Fibroblast of skin of abdomen (primary cell): ENCODE results near the gene POLG. TPM values are rescaled to one million over a fixed set of nuclear protein-coding genes. Genes with fewer than 3 reads are reported as not detected.

ENCODE experiments used
- DNase-seq: peaks from one replicate; pipeline ENCODE4 v3.0.0-alpha.2; 2013
- polyA plus RNA-seq, 2 experiments: library from polyadenylated mRNA; unstranded; fragments of 120-200 nt; gene quantifications; one replicate each; pipeline ENCODE4 v1.2.1, GENCODE V29; 2013; ENCODE audit not compliant: insufficient read length in 2 of 2

Gene POLG
- polyA plus RNA-seq (2013, experiment 1 of 2; ENCODE audit: insufficient read length): 41.7 TPM
- polyA plus RNA-seq (2013, experiment 2 of 2; ENCODE audit: insufficient read length): 42.3 TPM

DNA sequence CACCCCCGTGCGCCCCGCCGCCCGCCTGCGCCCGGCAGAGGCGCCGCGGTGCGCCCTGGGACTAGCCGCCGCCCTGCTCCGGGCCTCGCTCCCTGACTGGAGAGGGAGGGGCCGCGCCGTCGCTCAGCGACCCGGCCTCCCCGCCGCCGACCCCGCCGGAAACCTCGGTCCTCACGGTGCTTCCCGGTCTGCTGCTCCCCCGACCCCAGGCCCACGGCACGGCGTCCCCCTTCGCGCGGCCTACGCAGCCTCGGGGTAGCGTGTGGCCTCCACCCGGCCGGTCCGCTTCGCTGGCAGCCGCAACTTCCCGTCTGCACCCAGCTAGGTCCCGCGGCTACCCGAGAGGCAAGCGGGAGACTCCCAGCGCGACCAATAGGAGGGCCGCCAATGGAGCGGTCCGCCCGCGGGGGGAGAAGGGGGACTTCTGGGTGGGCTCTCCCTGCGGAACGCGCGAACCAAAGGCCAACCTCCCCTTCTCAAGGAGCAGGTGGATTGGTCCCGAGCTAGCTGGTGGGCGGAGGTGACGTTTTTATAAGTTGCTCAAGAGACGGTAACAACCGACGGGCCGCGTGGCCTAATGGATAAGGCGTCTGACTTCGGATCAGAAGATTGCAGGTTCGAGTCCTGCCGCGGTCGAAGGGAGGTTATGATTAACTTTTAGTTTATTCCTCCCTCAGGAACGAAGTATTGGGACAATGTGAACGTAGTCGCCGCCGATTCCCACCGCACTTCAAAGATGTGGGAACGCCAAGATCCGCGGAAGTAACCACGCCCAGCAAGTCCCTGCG, at the start of gene POLG:
TSS of gene POLG (minus strand) at position 315 of the 788 bp plus-strand sequence. CDS start 1,070 bp downstream, outside the sequence.
- DNase-seq: peak; percentile 99

DNA sequence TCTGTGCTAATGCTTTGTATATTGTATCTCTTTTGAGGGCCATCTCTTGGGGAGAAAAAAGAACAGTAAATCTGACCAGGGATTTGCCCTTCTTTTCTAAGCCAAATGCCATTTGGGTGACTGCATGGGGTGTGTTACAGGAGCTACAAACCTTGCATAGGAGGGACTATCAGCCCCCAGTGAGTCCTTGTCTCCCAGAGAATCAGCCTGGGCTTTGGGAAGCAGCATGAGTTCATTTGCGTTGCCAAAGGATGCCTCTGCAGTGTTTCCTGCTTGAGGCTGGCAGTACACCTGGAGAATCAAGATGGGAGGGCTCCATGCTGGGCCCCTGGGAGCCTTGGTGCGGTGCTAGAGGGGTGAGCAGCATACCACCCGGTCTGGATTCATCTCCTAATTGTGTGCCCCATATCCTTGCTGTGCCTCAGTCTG, 49.6 kb upstream of the POLG start:
- no peak for DNase-seq

DNA sequence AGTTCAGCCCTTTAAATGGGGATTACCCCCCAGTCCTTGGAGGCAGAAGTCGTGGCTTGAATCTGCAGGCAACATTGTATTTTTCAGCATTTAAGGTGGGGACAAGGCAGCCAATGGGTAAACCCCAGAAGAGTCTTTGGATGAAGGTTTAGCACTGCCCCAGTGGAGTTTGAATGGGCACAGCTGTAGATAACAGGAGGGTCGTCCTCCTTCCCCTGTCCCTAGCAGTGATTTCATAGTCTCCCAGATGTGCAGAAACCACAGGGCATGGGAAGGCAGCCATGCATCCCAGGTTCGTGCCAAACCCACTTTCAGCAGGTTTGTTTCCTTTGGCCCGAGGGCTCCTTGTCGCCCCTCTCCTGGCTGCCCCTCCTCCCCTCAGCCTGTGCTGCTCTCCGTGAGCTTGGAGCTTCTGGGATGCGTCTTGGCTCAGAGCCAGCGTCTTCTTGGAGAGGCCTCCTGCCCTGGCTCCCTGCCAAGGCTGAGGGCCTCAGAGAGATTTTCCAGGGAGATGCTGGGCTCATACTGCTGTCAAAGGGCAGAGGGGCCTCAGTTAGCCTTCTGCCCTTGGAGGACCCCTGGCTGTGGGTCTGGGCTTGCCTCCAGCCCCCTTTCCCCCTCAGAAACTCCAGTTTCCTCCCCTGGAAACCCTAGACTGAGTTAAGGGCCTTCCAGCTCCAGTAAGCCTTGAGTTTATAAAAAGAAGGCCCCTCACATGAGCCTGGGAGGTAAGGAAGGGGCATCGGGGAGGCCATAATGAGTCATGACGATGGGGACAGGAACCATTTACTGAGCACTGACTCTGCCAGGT, 48.9 kb upstream of the POLG start:
- peak; percentile 32 for DNase-seq

DNA sequence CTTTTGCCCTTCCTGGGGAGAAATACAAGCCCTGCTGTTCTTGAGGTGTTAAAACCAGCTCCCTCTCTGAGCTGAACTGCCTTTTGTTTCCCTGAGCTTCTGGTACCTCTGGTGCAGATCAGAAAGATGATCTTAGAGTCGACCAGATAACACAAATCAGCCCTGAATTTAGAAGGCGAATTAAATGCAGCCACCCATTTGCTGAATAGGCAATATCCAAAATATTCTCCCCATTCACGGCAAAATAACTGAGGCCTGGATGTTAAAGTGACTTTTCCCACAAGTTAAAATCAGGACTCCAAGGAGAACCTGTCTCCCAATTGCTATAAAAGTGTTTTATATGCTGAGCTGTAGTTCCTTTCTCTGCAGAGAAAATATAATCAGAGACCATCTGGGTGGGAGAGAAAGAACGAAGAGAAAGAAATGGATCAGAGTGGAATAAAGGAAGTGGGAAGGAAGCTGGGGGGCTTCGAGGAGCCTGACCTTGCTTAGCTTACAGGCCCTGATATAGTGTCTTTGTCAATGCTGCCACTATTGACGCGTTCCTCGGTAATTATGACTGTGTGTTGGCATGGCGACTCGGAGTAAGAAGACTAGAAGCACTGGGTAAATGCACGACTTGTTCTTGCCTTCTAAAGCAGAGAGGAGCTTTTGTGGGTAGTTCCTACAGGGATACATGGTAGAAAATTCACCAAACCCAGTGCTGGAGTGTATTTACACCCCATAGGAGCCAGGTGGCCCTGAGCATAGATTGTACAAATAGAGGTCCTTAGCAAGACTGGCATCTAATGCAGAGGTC, 47.5 kb upstream of the POLG start:
- DNase-seq: no peak

DNA sequence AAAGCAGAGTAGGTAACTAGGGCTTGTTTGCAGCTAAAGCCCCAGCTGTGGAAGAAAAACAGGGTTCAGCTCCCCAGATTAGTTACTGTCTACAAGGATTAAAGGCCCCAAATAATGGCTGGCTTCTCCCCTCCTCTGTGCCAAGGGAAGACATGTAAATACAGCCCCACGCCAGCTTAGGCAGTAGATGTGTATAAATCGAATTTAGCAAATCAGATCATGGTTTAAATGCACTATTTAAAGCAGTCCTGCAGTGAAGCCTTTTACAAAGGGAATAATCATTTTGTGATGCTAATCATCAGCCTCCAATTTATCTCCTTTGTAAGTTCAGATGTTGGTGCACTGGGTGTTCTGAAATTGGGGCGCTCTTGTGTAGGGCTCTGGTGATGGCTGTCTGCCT, 46.7 kb upstream of the POLG start:
- no peak for DNase-seq

DNA sequence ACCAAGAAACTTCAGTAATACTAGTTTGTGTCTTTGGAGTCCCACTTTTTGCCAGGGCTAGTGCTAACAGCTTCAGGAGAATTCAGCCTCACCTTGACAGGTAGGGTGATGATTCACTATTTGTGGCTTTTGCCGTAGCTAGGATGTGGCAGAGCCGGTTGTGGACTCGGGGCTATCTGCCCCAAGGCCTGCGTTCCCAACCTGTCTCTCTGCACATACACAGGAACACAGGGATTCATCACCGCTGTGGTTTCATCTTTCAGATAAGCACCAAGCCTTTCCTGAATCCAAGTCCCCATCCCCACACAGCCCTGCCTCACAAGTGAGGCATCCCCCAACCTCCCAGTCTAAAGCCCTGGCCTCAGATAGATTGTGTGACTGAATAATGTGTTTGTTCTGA, 45.2 kb upstream of the POLG start:
- DNase-seq: no peak

DNA sequence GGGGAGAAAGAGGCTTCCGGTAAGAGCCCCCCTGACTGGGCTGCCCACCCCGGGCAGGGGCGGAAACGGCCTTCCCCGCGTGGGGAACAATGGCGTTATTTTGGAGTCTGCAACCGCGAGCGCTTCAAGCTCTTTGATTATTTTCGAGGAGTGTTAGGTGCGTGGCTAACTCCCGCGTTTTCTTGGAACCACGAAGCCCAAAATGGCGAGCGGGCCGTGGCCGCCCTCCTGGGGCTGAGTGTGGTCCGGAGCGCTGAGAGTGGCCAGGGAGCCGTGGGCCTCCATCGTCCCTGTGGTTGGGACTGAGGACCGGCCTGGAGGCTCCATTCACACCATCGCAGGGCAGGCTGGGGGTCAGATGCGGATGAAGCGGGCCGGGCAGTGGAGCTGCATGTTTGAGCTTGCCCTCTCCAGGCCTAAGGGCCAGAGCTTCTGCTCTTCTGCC, 44.6 kb upstream of the POLG start:
- DNase-seq: no peak

DNA sequence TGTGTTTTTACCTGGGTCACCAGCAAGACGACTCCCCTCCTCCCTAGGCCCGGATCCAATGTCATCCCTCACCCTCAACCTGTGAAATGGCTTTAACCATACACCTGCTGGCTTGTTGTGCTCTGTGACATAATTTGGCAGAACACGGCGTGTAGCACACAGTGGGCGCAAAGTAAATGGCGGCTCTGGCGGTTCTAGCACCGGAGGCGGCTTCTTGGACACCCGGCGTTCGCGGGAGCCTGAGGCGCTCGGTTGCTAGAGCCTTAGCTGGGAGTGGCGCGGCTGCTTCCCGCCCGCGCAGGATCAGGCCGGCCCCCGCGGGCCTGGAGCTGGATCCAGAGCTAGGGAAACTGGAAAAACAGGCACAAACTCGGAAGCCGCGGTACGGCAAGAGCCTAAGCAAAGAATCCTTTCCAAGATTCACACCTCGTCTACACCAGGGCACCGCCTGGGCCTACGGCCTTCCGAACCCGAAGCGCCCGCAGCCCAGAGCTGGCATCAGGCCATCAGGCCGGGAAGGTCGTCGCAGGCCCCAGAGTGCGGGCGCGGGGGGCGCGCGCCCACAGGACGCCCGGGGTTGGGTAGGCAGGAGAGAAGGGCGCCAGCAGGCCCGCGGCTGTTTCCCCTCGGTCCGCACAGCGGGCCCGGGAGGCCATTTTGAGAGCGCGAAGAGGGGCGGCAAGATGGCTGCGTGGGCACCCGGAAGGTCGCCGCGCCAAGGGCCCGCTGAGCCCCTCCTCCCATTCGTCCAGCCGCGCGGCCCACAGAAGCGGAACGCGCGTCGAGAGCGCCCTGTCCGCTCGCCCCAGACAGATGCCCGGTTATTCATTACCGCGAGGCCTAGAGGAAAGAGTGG, 43.9 kb upstream of the POLG start:
- no peak for DNase-seq

DNA sequence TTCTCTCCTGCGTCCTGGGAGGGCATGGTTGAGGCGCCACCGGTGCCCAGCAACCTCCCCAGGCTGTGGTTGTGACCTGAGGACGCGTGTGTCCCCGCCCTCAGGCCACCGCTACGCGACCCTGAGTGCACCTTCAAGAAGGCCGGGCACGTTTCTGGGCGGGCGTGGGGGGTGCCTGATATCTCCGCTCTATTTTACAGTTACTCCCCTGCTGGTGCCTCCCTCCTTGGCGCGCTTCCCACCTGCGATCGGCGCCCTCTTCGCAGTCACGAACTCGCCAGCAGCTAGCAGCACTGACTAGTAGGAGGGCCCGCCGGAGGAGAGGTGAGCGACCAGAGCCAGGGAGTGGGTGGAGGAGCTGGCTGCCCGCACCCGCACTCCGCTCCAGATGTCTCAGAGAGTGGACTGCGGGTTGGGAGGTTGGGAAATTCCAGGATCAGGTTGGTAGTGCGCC, 43.2 kb upstream of the POLG start:
- no peak for DNase-seq

DNA sequence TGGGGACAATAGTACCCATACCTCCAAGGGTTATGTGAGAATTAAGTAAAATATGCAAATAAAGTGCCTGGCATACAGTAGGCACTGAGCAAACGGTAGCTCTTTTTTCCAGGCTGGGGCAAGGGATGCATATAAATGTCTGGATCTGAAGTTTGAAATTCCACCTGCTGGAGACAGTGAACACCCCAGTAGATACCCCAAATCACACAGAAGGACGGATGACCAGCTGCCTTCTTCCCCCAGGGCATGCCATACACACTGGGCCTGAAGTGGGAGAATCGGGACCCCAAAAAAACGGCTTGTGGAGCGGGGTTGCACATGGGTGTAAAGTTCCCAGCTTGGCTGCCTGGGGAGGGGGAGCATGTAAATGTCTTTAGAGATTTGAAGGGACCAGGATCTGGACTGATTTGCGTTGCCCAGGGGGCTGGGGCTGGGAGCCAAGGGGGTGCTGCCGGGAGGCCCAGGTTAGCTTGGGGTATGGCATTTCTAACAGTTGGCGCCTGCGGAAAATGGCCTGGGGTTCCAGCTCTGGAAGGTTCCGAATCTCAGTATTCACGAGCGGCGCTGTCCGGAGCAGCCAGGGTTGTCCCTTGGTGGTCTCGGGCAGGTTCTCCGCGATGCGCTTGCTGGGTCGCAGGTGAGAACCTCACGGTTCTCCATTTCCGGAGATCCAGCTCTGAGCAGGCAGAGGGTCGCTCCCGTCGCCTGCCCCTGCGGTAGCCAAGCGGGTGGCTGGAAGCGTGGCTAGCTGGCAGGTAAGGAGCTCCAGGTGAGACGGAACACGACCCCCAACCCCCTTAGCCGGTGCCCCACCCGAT, 42.6 kb upstream of the POLG start:
- no peak for DNase-seq

DNA sequence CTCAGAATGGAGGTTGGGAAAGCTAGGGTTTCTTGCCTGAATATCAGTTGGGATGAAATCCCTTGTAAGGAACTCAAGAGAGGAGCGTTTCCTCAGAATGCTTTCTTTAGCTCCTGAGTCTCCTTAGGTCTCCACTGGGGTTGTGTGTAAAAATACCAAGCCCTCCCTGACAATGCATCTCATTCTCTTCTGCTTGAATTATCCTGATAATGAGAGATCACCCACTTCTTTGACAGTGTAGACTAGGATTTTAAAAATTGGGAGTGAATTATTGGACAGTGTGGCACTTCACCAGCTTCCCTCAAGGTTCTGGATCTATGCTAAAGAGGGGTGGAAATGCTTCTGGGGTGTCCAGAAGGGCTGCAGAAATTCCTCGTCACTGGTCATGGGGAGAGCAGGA, 41.8 kb upstream of the POLG start:
- no peak for DNase-seq

DNA sequence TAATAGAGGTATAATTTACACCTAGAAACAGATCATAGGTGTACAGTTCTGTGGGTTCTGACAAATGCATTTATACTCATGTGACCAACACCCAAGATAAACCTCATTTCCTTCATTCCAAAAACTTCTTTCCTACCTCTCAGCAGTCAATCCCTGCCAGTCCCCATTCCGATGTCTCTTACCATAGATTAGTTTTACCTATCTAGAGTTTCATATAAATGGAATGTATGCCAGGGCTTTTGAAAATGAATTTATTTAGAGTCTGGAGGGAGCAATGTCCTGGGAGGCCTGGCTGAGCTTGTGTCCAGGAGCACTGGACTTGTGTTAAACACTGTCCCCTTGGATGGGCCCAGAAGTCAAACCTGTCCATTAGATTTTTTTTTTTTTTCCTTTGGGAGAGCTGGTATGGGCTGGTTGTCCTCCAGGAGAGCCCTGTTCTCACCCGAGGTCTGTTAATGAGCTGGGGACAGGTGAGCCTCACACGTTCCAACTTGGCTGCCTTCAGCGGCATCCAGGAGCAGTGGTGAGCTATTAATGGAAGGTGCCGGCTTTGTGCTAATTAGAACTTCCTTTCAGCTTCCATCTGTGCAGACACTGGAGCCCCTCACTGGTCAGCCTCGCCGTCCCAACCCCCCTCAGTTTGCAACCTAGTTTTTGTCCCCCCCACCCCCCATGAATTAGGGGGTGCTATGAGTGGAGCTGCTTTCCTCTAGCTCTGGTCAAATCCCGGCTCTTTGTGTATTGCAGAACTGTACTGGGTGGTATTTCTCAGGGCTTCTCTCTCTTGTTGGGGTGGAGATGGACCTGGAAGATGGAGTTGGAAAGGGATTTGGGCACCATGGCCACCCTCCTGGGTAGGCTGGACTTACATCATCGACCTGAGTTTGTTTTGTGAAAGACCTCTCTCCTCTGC, 40.7 kb upstream of the POLG start:
- DNase-seq: no peak

DNA sequence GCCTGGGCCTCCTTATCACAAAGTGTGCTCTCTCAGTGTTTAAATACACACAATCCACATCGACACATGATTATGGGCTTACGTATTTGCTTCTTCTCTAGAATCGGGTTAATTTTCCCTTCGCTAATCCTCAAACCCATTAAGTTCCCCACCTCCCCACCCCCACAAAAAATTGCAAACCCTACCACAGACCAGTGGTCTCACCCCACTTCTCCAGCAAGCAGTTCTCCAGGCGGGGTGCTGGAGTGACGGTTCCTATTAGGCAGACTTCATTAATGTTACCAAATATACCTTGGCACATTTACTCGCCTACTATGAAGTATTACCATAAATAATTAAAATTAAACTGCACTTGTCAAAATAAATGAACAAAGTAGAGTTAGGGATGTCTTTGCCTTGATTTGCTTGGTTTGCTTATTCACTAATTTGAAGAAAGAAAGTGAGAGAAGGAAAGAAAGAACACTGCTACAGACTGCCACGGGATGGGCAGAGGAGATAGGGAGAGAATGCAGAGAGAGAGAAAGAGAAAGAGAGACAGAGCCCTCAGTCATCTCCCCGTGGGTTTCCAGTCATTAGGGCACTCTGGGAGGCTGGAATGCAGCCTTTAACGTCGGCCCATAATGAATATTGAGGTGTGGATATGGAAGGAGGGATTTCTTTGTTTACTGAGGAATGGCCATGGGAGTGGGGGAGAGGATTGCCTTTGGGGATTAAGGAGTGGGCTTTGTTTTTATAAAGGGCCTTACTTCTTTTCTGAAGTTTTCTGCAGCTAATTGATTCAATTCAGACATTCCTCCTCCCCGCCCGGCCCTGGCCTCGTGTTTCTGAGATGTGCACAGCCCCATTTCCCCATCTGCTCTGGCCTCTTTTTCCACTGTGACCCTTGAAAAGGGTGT, 39.7 kb upstream of the POLG start:
- no peak for DNase-seq

DNA sequence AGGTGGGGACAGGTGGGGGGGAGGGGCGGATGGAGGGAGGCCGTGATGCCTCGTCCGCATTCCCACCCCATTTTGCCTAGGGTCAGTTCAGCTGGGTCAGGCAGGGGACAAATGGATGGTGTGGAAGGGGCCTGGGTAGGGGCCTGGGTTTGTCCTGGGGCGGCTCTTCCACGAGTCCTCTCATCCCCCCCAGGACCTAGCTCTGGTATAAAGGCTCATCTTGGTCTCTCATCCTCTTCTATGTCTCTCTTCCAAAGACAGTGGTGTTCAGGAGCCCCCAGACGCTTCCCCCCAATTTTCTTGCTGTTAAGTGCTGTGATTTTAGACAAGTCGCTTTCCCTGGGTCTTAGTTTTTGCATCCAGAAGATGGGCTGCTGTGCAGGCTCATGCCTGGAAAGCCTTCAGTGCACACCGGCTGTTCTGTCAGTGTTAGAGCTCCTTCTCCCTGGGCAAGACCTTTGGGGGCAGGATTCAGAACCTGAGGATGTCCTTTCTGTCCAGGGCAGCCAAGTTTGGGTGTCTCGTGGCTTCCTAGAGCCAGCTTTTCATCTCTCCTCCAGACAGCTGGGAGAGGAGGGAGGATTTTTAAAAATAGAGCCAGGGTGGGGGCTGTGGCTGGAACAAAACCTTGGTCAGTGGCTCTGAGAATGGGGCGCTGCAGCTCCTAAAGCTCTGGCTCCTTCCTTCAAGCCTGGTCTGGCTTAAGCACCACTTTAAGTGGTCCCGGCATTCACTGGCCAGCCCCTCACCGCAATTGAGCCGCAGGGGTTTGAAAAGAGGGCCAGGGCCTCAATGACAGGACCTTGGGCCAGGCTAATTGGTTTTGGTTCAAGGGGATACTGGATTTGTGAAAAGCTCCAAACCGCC, 37.7 kb upstream of the POLG start:
- no peak for DNase-seq

DNA sequence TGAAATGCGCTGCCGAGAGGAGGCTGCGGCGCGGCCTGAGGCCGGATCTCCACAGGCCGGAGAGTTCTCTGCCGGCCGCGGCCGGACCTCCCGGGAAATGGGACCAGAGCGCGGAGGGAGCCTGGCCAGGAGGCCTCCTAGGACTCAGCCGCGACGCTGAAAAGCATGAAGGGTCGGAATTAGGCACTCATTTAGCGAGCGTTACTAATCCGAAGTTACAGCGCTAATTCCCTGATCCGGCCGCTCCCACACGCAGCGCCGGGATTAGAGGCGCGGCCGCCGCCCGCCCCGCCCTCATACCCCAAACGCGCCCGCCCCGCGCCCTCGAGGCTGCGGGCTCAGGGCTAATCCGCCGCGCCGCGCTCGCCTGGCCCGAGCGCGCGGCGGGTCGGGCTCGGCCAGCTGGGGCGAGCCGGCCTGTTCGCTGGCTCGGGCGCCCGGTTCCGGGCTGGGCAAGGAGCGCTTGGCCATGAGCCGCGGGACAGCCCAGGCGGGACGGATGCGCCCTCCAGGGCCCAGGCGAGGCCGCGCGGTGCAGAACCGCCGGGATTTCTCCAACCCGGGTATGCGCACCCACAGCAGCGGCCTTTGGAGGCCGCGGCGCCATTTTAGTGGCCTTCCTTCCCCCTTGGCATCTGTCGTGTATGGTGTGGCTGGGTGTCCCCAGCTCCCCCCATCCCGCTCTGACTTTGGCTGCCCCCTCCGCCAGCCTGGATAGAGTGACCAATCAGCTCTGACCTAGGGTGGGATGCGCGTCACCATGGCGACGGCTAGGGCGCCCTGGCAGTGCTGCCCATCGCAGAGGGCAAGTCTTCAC, 36.8 kb upstream of the POLG start:
- no peak for DNase-seq

DNA sequence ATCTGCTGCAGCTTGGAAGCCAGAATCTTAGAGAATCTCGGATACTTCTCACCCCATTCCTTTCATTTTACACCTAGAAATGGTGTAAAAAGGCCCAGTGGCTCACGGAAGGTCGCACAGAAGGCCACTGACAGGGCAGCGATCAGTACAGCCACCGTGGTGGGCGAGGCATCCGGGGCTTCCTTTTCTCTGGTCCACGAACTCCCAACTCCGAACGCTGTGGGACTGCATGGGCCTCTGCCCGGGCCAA, 36.3 kb upstream of the POLG start:
- no peak for DNase-seq
